ENCODE measurements around the gene MBTPS1. TPM values are rescaled to one million over a fixed set of nuclear protein-coding genes. Genes with fewer than 3 reads are reported as not detected.

MBTPS1 gene
- total RNA-seq, 1 experiment from 2014 or later, result 56.1 TPM

GRCh38 chr16:84053237-84053636 is 63.5 kb downstream of the MBTPS1 start:
- ChIA-PET POLR2A (ENCODE audit: unreplicated experiment) (no interaction called here), CTCF (no interaction called here)
- Histone ChIP-seq H4K20me1 (ENCODE audit: low read length) (no peaks in the 10 kb centered on the region), H2AFZ (ENCODE audit: low read length) (no peak overlapping the region), H3F3A (ENCODE audit: low read length, unreplicated experiment) (no peaks in the 10 kb centered on the region), H3K9me3 (ENCODE audit: low read length) (no peaks in the 10 kb centered on the region), H3K27me3 (ENCODE audit: low read length) (no peaks in the 10 kb centered on the region), H3K4me3 (ENCODE audit: low read length) (no peak overlapping the region), H3K4me1 (ENCODE audit: insufficient read depth, low read length) (no peaks in the 10 kb centered on the region), H3K27ac (ENCODE audit: low read length) (no peak overlapping the region), H3K9ac (ENCODE audit: low read length) (no peak overlapping the region), H3K9me2 (replicated peaks; ENCODE audit: low read length) (no peaks in the 10 kb centered on the region), H3K36me3 (ENCODE audit: low read depth, low read length) (peaks cover 5% of the 10 kb centered on the region; the same call in 1 of the 2 replicates), H3K79me2 (ENCODE audit: low read length) (no peaks in the 10 kb centered on the region), H3K4me2 (ENCODE audit: low read length) (no peak overlapping the region)
- DNase-seq (no peak), ATAC-seq (no peak)
- intact Hi-C loops (cut with micrococcal nuclease), result no loop called here
- TF ChIP-seq CTCF (conservative IDR thresholded peaks at IDR 0.05; ENCODE audit: low read depth, low read length) (no peak), EZH2 (IDR thresholded peaks at IDR 0.05; ENCODE audit: low read length, unreplicated experiment) (no peak), EZH2phosphoT487 (IDR thresholded peaks at IDR 0.05; ENCODE audit: borderline replicate concordance, low read length) (no peak)
- no TSS peak for BruUV-seq (replicated peaks)

GRCh38 chr16:84052071-84052622 is 64.6 kb downstream of the MBTPS1 start:
- ChIA-PET POLR2A (ENCODE audit: unreplicated experiment) (no interaction called here), CTCF (no interaction called here)
- Histone ChIP-seq H3K4me1 (ENCODE audit: insufficient read depth, low read length) (no peaks in the 10 kb centered on the region), H3K27ac (ENCODE audit: low read length) (no peak overlapping the region), H3K79me2 (ENCODE audit: low read length) (no peaks in the 10 kb centered on the region), H3K9me3 (ENCODE audit: low read length) (no peaks in the 10 kb centered on the region), H3F3A (ENCODE audit: low read length, unreplicated experiment) (no peaks in the 10 kb centered on the region), H3K27me3 (ENCODE audit: low read length) (no peaks in the 10 kb centered on the region), H3K4me3 (ENCODE audit: low read length) (no peak overlapping the region), H2AFZ (ENCODE audit: low read length) (no peak overlapping the region), H4K20me1 (ENCODE audit: low read length) (no peaks in the 10 kb centered on the region), H3K9me2 (replicated peaks; ENCODE audit: low read length) (no peaks in the 10 kb centered on the region), H3K9ac (ENCODE audit: low read length) (no peak overlapping the region), H3K4me2 (ENCODE audit: low read length) (no peak overlapping the region), H3K36me3 (ENCODE audit: low read depth, low read length) (no peaks in the 10 kb centered on the region)
- TF ChIP-seq EZH2phosphoT487 (IDR thresholded peaks at IDR 0.05; ENCODE audit: borderline replicate concordance, low read length), result no peak
- no peak for TF ChIP-seq EZH2 (IDR thresholded peaks at IDR 0.05; ENCODE audit: low read length, unreplicated experiment)
- no peak for TF ChIP-seq CTCF (conservative IDR thresholded peaks at IDR 0.05; ENCODE audit: low read depth, low read length)
- no peak for ATAC-seq
- DNase-seq, result no peak
- intact Hi-C loops (cut with micrococcal nuclease), result no loop called here
- no TSS peak for BruUV-seq (replicated peaks)

- H3K27me3 ChIP-seq (ENCODE audit: low read length), result no peaks in the 10 kb centered on the region
- H3K4me3 ChIP-seq (ENCODE audit: low read length), result no peak overlapping the region
- intact Hi-C loops (cut with micrococcal nuclease), result no loop called here
- no peaks in the 10 kb centered on the region for H3K9me3 ChIP-seq (ENCODE audit: low read length)
- ChIA-PET POLR2A (ENCODE audit: unreplicated experiment) (no interaction called here), CTCF (no interaction called here)
- H3K79me2 ChIP-seq (ENCODE audit: low read length), result no peaks in the 10 kb centered on the region
- no peaks in the 10 kb centered on the region for H3K36me3 ChIP-seq (ENCODE audit: low read depth, low read length)
- no peaks in the 10 kb centered on the region for H4K20me1 ChIP-seq (ENCODE audit: low read length)
- no peaks in the 10 kb centered on the region for H3F3A ChIP-seq (ENCODE audit: low read length, unreplicated experiment)
- no TSS peak for BruUV-seq (replicated peaks)
- no peak for ATAC-seq
- H3K9me2 ChIP-seq (replicated peaks; ENCODE audit: low read length), result no peaks in the 10 kb centered on the region
- H2AFZ ChIP-seq (ENCODE audit: low read length), result no peak overlapping the region
- no peaks in the 10 kb centered on the region for H3K4me1 ChIP-seq (ENCODE audit: insufficient read depth, low read length)
- H3K27ac ChIP-seq (ENCODE audit: low read length), result no peak overlapping the region
- no peak for DNase-seq
- H3K4me2 ChIP-seq (ENCODE audit: low read length), result no peak overlapping the region
- no peak overlapping the region for H3K9ac ChIP-seq (ENCODE audit: low read length)
- TF ChIP-seq CTCF (conservative IDR thresholded peaks at IDR 0.05; ENCODE audit: low read depth, low read length) (no peak), EZH2 (IDR thresholded peaks at IDR 0.05; ENCODE audit: low read length, unreplicated experiment) (no peak), EZH2phosphoT487 (IDR thresholded peaks at IDR 0.05; ENCODE audit: borderline replicate concordance, low read length) (no peak)
These were observed 66.4 kb downstream of the MBTPS1 start for GRCh38 chr16:84050316-84050715.
